IMR-90 (cell line): ENCODE results near the gene MINDY2. TPM values are rescaled to one million over a fixed set of nuclear protein-coding genes. Genes with fewer than 3 reads are reported as not detected.
A peak's percentile ranks its signal among the peaks of the same experiment; 100 is the strongest.

ENCODE experiments used
- ATAC-seq: fragments of 200-7000 bp; cut with Tn5 transposase; 2 replicates; pipeline ENCODE4 v1.9.1; 2020; ENCODE audit warnings: low read depth, mild to moderate bottlenecking, moderate library complexity
- BruUV-seq: library from RNA; stranded (reverse); fragments of 400-500 nt; replicated peaks from 2 replicates; lab custom pipeline; 2021; lab: Mats Ljungman, UMichigan
- CTCF ChIA-PET: fragments of 300-600 bp; formaldehyde crosslinking; extraction: SDS; loops from one replicate; lab custom pipeline; 2021; ENCODE audit warnings: antibody characterized with exemption; lab: Yijun Ruan, JAX
- POLR2A ChIA-PET: fragments of 300-600 bp; sonication (Branson Sonifier 250); formaldehyde crosslinking; loops from one replicate; lab custom pipeline; 2022; ENCODE audit warnings: antibody characterized with exemption; ENCODE audit not compliant: unreplicated experiment; lab: Charles Lee
- DNase-seq: peaks from one replicate; pipeline ENCODE4 v3.0.0; 2013
- H2AFZ ChIP-seq: replicated peaks from 2 replicates; pipeline ENCODE3; 2013; ENCODE audit warnings: low read length, mild to moderate bottlenecking; ENCODE audit not compliant: poor library complexity
- H2AK5ac ChIP-seq: 2 replicates; pipeline ENCODE4 v1.6.1; 2013; ENCODE audit warnings: low read depth, low read length, inconsistent platforms
- H2AK9ac ChIP-seq: replicated peaks from 2 replicates; pipeline ENCODE3; 2013; ENCODE audit warnings: mild to moderate bottlenecking, low read depth, low read length, moderate library complexity; ENCODE audit not compliant: poor library complexity
- H2BK120ac ChIP-seq: 2 replicates; pipeline ENCODE4 v1.6.1; 2013; ENCODE audit warnings: low read depth, low read length, inconsistent platforms
- H2BK15ac ChIP-seq: 3 replicates; pipeline ENCODE4 v1.6.1; 2013; ENCODE audit warnings: low read depth, low read length, inconsistent platforms
- H2BK20ac ChIP-seq: 2 replicates; pipeline ENCODE4 v1.6.1; 2013; ENCODE audit warnings: low read depth, mild to moderate bottlenecking, inconsistent platforms, low read length, moderate library complexity
- H2BK5ac ChIP-seq: 2 replicates; pipeline ENCODE4 v1.6.1; 2013; ENCODE audit warnings: mild to moderate bottlenecking, low read depth, low read length, inconsistent platforms; ENCODE audit not compliant: poor library complexity, severe bottlenecking
- H3K14ac ChIP-seq: replicated peaks from 2 replicates; pipeline ENCODE4 v1.6.1; 2013; ENCODE audit warnings: low read depth, low read length, inconsistent platforms
- H3K18ac ChIP-seq: 2 replicates; pipeline ENCODE4 v1.6.1; 2013; ENCODE audit warnings: low read depth, low read length, control low read depth
- H3K23ac ChIP-seq: 2 replicates; pipeline ENCODE4 v1.6.1; 2013; ENCODE audit warnings: low read depth, low read length, inconsistent platforms
- H3K27ac ChIP-seq: 2 replicates; pipeline ENCODE4 v1.5.1; 2013; ENCODE audit warnings: mild to moderate bottlenecking, control low read depth, low read length; ENCODE audit not compliant: insufficient read depth
- H3K27me3 ChIP-seq: 2 replicates; pipeline ENCODE4 v1.6.1; 2013; ENCODE audit warnings: low read length; ENCODE audit not compliant: control insufficient read depth, insufficient read depth
- H3K36me3 ChIP-seq: 2 replicates; pipeline ENCODE4 v1.6.1; 2013; ENCODE audit warnings: low read length, mixed read lengths; ENCODE audit not compliant: control insufficient read depth, insufficient read depth
- H3K4ac ChIP-seq: 2 replicates; pipeline ENCODE4 v1.6.1; 2013; ENCODE audit warnings: low read depth, low read length, inconsistent platforms
- H3K4me1 ChIP-seq: 2 replicates; pipeline ENCODE4 v1.6.1; 2013; ENCODE audit warnings: low read length, mixed read lengths; ENCODE audit not compliant: control insufficient read depth, insufficient read depth
- H3K4me2 ChIP-seq: 2 replicates; pipeline ENCODE4 v1.6.1; 2013; ENCODE audit warnings: low read depth, mild to moderate bottlenecking, control low read depth, low read length, moderate library complexity
- H3K4me3 ChIP-seq: 2 replicates; pipeline ENCODE4 v1.5.1; 2013; ENCODE audit warnings: low read depth, mild to moderate bottlenecking, control low read depth, low read length, moderate library complexity; ENCODE audit not compliant: insufficient read depth
- H3K56ac ChIP-seq: 2 replicates; pipeline ENCODE4 v1.6.1; 2013; ENCODE audit warnings: low read length, inconsistent platforms; ENCODE audit not compliant: insufficient read depth; ENCODE audit errors: extremely low read depth
- H3K79me1 ChIP-seq, 2 experiments: 2 replicates each; pipeline ENCODE4 v1.6.1; 2013; ENCODE audit warnings: low read length in 2 of 2, inconsistent platforms in 1 of 2, low read depth in 1 of 2
- H3K9ac ChIP-seq: 2 replicates; pipeline ENCODE4 v1.6.1; 2013; ENCODE audit warnings: low read depth, low read length, control low read depth
- H3K9me1 ChIP-seq: 2 replicates; pipeline ENCODE4 v1.6.1; 2013; ENCODE audit warnings: low read length, inconsistent platforms; ENCODE audit not compliant: insufficient read depth
- H3K9me3 ChIP-seq: 2 replicates; pipeline ENCODE4 v1.6.1; 2013; ENCODE audit warnings: low read length; ENCODE audit not compliant: control insufficient read depth, insufficient read depth
- H4K20me1 ChIP-seq: 2 replicates; pipeline ENCODE4 v1.6.1; 2013; ENCODE audit warnings: low read length, inconsistent platforms; ENCODE audit not compliant: insufficient read depth
- H4K5ac ChIP-seq: 2 replicates; pipeline ENCODE4 v1.6.1; 2013; ENCODE audit warnings: mild to moderate bottlenecking, low read depth, low read length, control low read depth
- H4K8ac ChIP-seq, 2 experiments: 2 replicates each; pipeline ENCODE4 v1.6.1; 2013; ENCODE audit warnings: low read depth in 2 of 2, low read length in 2 of 2, control low read depth in 1 of 2, inconsistent platforms in 1 of 2
- H4K91ac ChIP-seq: 2 replicates; pipeline ENCODE4 v1.6.1; 2013; ENCODE audit warnings: low read depth, low read length, inconsistent platforms; ENCODE audit not compliant: insufficient read depth
- FOS ChIP-seq: fragments of 150-350 bp; IDR thresholded peaks from 2 replicates; pipeline ENCODE4 v1.6.1; 2016; ENCODE audit warnings: low read depth, low read length
- MAFK ChIP-seq: IDR thresholded peaks from 2 replicates; pipeline ENCODE4 v1.6.1; 2012; ENCODE audit warnings: low read depth, low read length, improper control_type of control experiment
- MAZ ChIP-seq: IDR thresholded peaks from 2 replicates; pipeline ENCODE4 v1.6.1; 2012; ENCODE audit warnings: low read depth, mild to moderate bottlenecking, low read length, improper control_type of control experiment, moderate library complexity, borderline replicate concordance
- MXI1 ChIP-seq: IDR thresholded peaks from 2 replicates; pipeline ENCODE4 v1.6.1; 2012; ENCODE audit warnings: low read depth, mild to moderate bottlenecking, low read length, moderate library complexity, borderline replicate concordance
- NFE2L2 ChIP-seq: fragments of 150-350 bp; IDR thresholded peaks from 2 replicates; pipeline ENCODE4 v1.6.1; 2016; ENCODE audit warnings: low read depth, mild to moderate bottlenecking, low read length
- RAD21 ChIP-seq: IDR thresholded peaks from 2 replicates; pipeline ENCODE4 v1.6.1; 2012; ENCODE audit warnings: low read length, improper control_type of control experiment
- SMC3 ChIP-seq: fragments of 150-350 bp; IDR thresholded peaks from 2 replicates; pipeline ENCODE4 v1.6.1; 2016; ENCODE audit warnings: low read depth, mild to moderate bottlenecking, antibody characterized with exemption, low read length, moderate library complexity
- WGBS, 2 experiments: methylation state at CpG; one replicate each; pipeline versions ENCODE4 v1.1.5 to v1.1.7; 2013; ENCODE audit warnings: missing lambda C conversion rate in 2 of 2; ENCODE audit not compliant: insufficient read length in 1 of 2; ENCODE audit errors: extremely low coverage in 2 of 2; 5-methylcytosine and 5-hydroxymethylcytosine counted together
- dilution Hi-C: fragments of 300-500 bp; cut with HindIII; formaldehyde crosslinking; loops from one replicate; pipeline ENCODE4 v1.14.3; 2018; ENCODE audit warnings: low sequenced_read_pairs; ENCODE audit not compliant: unreplicated experiment
- in situ Hi-C: fragments of 300-500 bp; cut with MboI; formaldehyde crosslinking; loops from 3 replicates; pipeline ENCODE4 v1.14.3; 2019; ENCODE audit warnings: low sequenced_read_pairs, inconsistent platforms, mixed read lengths
- intact Hi-C: fragments of 100-400 bp; cut with micrococcal nuclease; formaldehyde crosslinking; loops from 2 replicates; pipeline ENCODE4 v1.10.0; 2022
- polyA plus RNA-seq, 3 experiments: library from polyadenylated mRNA; depleted of rRNA; stranded (reverse); fragments of >200 nt; gene quantifications; 2 replicates each; pipeline ENCODE4 v1.2.3, GENCODE V29; 2012; ENCODE audit warnings: low replicate concordance in 1 of 3
- total RNA-seq: library from RNA; depleted of rRNA; stranded (reverse); fragments of >200 nt; gene quantifications from 2 replicates; pipeline ENCODE4 v1.2.3, GENCODE V29; 2012

Gene MINDY2
- total and polyA plus RNA-seq, 2 of the 4 experiments (the other 2 are of a cell fraction), result 4.0 to 9.3 TPM

GRCh38 chr15:58864602-58865424 lies 93.7 kb downstream of the MINDY2 start:
- CTCF ChIA-PET, result no interaction called here

More at GRCh38 chr15:58864602-58865424, 93.7 kb downstream of the MINDY2 start:
- Histone ChIP-seq H3K4me1 (no peaks in the 10 kb centered on the region; the same call in 1 of the 2 replicates), H3K14ac (no peak overlapping the region), H3K4me2 (no peak overlapping the region), H3K36me3 (no peaks in the 10 kb centered on the region), H3K18ac (no peak overlapping the region; the same call in 1 of the 2 replicates), H2BK15ac (no peak overlapping the region), H2BK5ac (no peak overlapping the region), H3K4me3 (no peak overlapping the region), H2BK20ac (no peak overlapping the region), H3K9me1 (no peaks in the 10 kb centered on the region), H4K5ac (peak overlapping the region; percentile 75; the same call in 1 of the 2 replicates), H2AK5ac (no peak overlapping the region), H4K20me1 (no peaks in the 10 kb centered on the region), H2AFZ (peak overlapping the region; percentile 88), H3K9ac (no peak overlapping the region), H3K79me1 (no peaks in the 10 kb centered on the region), H3K4ac (peak overlapping the region; percentile 79), H3K27ac (no peak overlapping the region), H2BK120ac (no peak overlapping the region; the same call in 1 of the 2 replicates), H4K8ac (peak overlapping the region; percentile 11 to 56; a peak in 2 of 4 replicates), H3K23ac (no peak overlapping the region), H3K9me3 (peaks cover 3% of the 10 kb centered on the region; the same call in 1 of the 2 replicates), H4K91ac (no peak overlapping the region), H3K27me3 (no peaks in the 10 kb centered on the region), H2AK9ac (no peak overlapping the region), H3K56ac (no peak overlapping the region)
- WGBS, 2 experiments, result 50% methylated on average over 28 of the region's 54 CpGs; no CpG with 5 or more reads in 1 of the 2 experiments
- dilution Hi-C loops (no loop called here), in situ Hi-C loops (no loop called here), intact Hi-C loops (no loop called here)
- POLR2A ChIA-PET, result interaction anchor here (1.0 kb wide), 1 partner anchor 115 kb away, joined by 3 read pairs; no protein-coding TSS in a partner anchor
- TF ChIP-seq SMC3 (no peak), NFE2L2 (no peak), RAD21 (no peak), MAZ (no peak), FOS (no peak), MXI1 (no peak), MAFK (no peak)
- no TSS peak for BruUV-seq
- no peak for DNase-seq
- ATAC-seq, result peak; percentile 44
